ENCODE measurements around the gene NDUFS7. TPM values are rescaled to one million over a fixed set of nuclear protein-coding genes. Genes with fewer than 3 reads are reported as not detected.
"Not testable (repeated sequence)": the region's sequence is repeated elsewhere in the genome, so short reads cannot be mapped to it uniquely, and the experiment has no call there.

NDUFS7 gene
- total and polyA plus RNA-seq, 12 donors, result 248 to 498 (median 377) TPM

GRCh38 chr19:1418496-1418775 is 34.7 kb downstream of the NDUFS7 start:
- DNase-seq, result no peak
- intact Hi-C loops (cut with DNase I), result loop anchor here in 1 of 10 donors (10.0 kb wide), 1 partner anchor 144 kb away; the partner anchor contains the start of gene FAM174C
- Histone ChIP-seq H3K27ac (peak overlapping the region in 5 of 10 donors; percentile 9 to 71 (median 21)), H3K9me3 (no peaks in the 10 kb centered on the region), H3K36me3 (peaks cover 5 to 74% (median 34%) of the 10 kb centered on the region in 9 donors), H3K4me3 (no peak overlapping the region), H3K27me3 (no peaks in the 10 kb centered on the region), H3K4me1 (peaks cover 31 to 66% (median 53%) of the 10 kb centered on the region in 9 donors)
- ATAC-seq, result no peak
- TF ChIP-seq, protein P1, sequence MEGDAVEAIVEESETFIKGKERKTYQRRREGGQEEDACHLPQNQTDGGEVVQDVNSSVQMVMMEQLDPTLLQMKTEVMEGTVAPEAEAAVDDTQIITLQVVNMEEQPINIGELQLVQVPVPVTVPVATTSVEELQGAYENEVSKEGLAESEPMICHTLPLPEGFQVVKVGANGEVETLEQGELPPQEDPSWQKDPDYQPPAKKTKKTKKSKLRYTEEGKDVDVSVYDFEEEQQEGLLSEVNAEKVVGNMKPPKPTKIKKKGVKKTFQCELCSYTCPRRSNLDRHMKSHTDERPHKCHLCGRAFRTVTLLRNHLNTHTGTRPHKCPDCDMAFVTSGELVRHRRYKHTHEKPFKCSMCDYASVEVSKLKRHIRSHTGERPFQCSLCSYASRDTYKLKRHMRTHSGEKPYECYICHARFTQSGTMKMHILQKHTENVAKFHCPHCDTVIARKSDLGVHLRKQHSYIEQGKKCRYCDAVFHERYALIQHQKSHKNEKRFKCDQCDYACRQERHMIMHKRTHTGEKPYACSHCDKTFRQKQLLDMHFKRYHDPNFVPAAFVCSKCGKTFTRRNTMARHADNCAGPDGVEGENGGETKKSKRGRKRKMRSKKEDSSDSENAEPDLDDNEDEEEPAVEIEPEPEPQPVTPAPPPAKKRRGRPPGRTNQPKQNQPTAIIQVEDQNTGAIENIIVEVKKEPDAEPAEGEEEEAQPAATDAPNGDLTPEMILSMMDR (IDR thresholded peaks at IDR 0.05), result no peak
- 69 to 73% methylated on average over 13 of the region's 13 CpGs for WGBS, 2 donors

- Histone ChIP-seq H3K36me3 (peaks cover 5 to 77% (median 40%) of the 10 kb centered on the region in 9 donors), H3K27ac (peak overlapping the region in 7 of 10 donors; percentile 13 to 71 (median 34)), H3K4me1 (peaks cover 31 to 61% (median 48%) of the 10 kb centered on the region in 9 donors), H3K4me3 (no peak overlapping the region), H3K9me3 (no peaks in the 10 kb centered on the region), H3K27me3 (no peaks in the 10 kb centered on the region)
- TF ChIP-seq, protein P1 (IDR thresholded peaks at IDR 0.05), result no peak
- DNase-seq (no peak), ATAC-seq (peak in 6 of 8 donors; percentile 35 to 77 (median 52))
- WGBS, 2 donors, result 49 to 64% methylated on average over 21 of the region's 21 CpGs
- intact Hi-C loops (cut with DNase I), result loop anchor here in 1 of 10 donors (10.0 kb wide), 1 partner anchor 144 kb away; the partner anchor contains the start of gene FAM174C
These were observed 35.4 kb downstream of the NDUFS7 start for GRCh38 chr19:1418951-1419738.

DNA sequence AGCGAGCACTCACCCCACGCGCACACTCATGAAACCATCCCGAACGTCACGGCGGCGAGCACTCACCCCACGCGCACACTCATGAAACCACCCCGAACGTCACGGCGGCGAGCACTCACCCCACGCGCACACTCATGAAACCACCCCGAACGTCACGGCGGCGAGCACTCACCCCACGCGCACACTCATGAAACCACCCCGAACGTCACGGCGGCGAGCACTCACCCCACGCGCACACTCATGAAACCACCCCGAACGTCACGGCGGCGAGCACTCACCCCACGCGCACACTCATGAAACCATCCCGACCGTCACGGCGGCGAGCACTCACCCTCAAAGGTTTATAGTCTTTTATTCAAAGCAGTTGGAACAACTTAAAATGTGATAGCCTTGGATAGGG is 36.4 kb downstream of the NDUFS7 start:
- H3K27ac ChIP-seq; intact Hi-C loops (cut with DNase I); H3K4me3 ChIP-seq; ATAC-seq; H3K27me3 ChIP-seq; H3K9me3 ChIP-seq; DNase-seq: not testable (repeated sequence)
- peaks cover 5 to 81% (median 48%) of the 10 kb centered on the region in 9 donors for H3K36me3 ChIP-seq
- 96% methylated on average over 29 to 30 of the region's 43 CpGs for WGBS, 2 donors
- H3K4me1 ChIP-seq, result peaks cover 31 to 52% (median 41%) of the 10 kb centered on the region in 9 donors

GRCh38 chr19:1420590-1420989 is 36.9 kb downstream of the NDUFS7 start:
- H3K27ac ChIP-seq, result no peak overlapping the region
- ATAC-seq, result no peak
- peaks cover 28 to 46% (median 38%) of the 10 kb centered on the region in 9 donors for H3K4me1 ChIP-seq
- no peak overlapping the region for H3K4me3 ChIP-seq
- WGBS, 2 donors, result 89 to 92% methylated on average over 14 to 15 of the region's 15 CpGs
- no peaks in the 10 kb centered on the region for H3K9me3 ChIP-seq
- intact Hi-C loops (cut with DNase I), result no loop called here
- TF ChIP-seq, protein P1 (IDR thresholded peaks at IDR 0.05), result no peak
- DNase-seq, result no peak
- no peaks in the 10 kb centered on the region for H3K27me3 ChIP-seq
- peaks cover 5 to 86% (median 54%) of the 10 kb centered on the region in 9 donors for H3K36me3 ChIP-seq

All from heart right ventricle (tissue), 16 donors.